GM21423 (cell line): ENCODE measurements around the gene SCGB1D2.
"Not testable (repeated sequence)": the region's sequence is repeated elsewhere in the genome, so short reads cannot be mapped to it uniquely, and the experiment has no call there.

ENCODE experiments used
- ATAC-seq: cut with Tn5 transposase; IDR thresholded peaks from one replicate; pipeline ENCODE4 v1.9.1; 2021; ENCODE audit warnings: mild to moderate bottlenecking, moderate library complexity; ENCODE audit not compliant: unreplicated experiment

Gene SCGB1D2

GRCh38 chr11:62242021-62242420, at the start of gene SCGB1D2:
Gene SCGB1D2 (plus strand): TSS chr11:62242239. CDS start chr11:62242308, 69 bp downstream.
- no peak for ATAC-seq

GRCh38 chr11:62193952-62194351, 48.1 kb upstream of the SCGB1D2 start:
- ATAC-seq, result no peak

- ATAC-seq, result not testable (repeated sequence)
These were observed 47.0 kb upstream of the SCGB1D2 start for GRCh38 chr11:62195010-62195409.

- ATAC-seq, result no peak
These were observed 46.1 kb upstream of the SCGB1D2 start for GRCh38 chr11:62195945-62196344.

GRCh38 chr11:62197400-62197799, 44.6 kb upstream of the SCGB1D2 start:
- not testable (repeated sequence) for ATAC-seq

GRCh38 chr11:62201376-62201775, 40.7 kb upstream of the SCGB1D2 start:
- no peak for ATAC-seq

GRCh38 chr11:62202910-62203309, 39.1 kb upstream of the SCGB1D2 start:
- ATAC-seq, result no peak

- no peak for ATAC-seq
These were observed 37.6 kb upstream of the SCGB1D2 start for GRCh38 chr11:62204430-62204829.

GRCh38 chr11:62205441-62205840, 36.6 kb upstream of the SCGB1D2 start:
- ATAC-seq, result no peak

- not testable (repeated sequence) for ATAC-seq
These were observed 35.6 kb upstream of the SCGB1D2 start for GRCh38 chr11:62206276-62207066.

- ATAC-seq, result no peak
These were observed 33.3 kb upstream of the SCGB1D2 start for GRCh38 chr11:62208785-62209144.

GRCh38 chr11:62217191-62217748, 24.8 kb upstream of the SCGB1D2 start:
- ATAC-seq, result no peak

- no peak for ATAC-seq
These were observed 20.5 kb upstream of the SCGB1D2 start for GRCh38 chr11:62221498-62221897.

- ATAC-seq, result no peak
These were observed 18.9 kb upstream of the SCGB1D2 start for GRCh38 chr11:62223095-62223494.

- ATAC-seq, result no peak
These were observed 8.3 kb upstream of the SCGB1D2 start for GRCh38 chr11:62233730-62234129.

GRCh38 chr11:62236187-62236586, 5.9 kb upstream of the SCGB1D2 start:
- no peak for ATAC-seq

- no peak for ATAC-seq
These were observed 4.5 kb upstream of the SCGB1D2 start for GRCh38 chr11:62237499-62237898.

- no peak for ATAC-seq
These were observed 3.9 kb upstream of the SCGB1D2 start for GRCh38 chr11:62238151-62238550.

- ATAC-seq, result no peak
These were observed 944 bp upstream of the SCGB1D2 start for GRCh38 chr11:62241095-62241494.

GRCh38 chr11:62245271-62245753, 3.3 kb downstream of the SCGB1D2 start:
- ATAC-seq, result no peak

GRCh38 chr11:62251698-62252097, 9.7 kb downstream of the SCGB1D2 start:
- ATAC-seq, result no peak

- ATAC-seq, result no peak
These were observed 12.0 kb downstream of the SCGB1D2 start for GRCh38 chr11:62253999-62254542.
